Measurements from ENCODE around the gene ECSIT.

ECSIT gene

DNA sequence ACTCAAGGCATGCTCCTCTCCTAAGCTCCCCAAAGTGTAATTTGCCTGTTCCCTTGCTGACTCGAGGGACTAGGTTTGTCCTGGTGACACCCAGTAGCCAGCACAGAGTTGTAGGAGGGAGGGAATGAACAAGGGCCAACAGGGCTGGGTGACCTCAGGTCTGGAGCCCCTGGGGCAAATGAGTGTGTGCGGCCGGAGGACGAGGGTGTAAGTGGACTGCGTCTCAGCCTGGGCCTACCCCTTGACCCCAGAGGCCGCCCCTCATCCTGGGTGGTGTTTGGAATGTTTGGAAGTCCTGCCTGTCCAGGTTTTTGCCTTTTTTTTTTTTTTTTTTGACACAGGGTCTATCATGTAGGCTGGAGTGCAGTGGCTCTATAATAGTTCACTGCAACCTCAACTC, 22.0 kb downstream of the ECSIT start:
- H3K4me3 ChIP-seq (ENCODE audit: low read length): no peak overlapping the region
- TF ChIP-seq, protein P1, sequence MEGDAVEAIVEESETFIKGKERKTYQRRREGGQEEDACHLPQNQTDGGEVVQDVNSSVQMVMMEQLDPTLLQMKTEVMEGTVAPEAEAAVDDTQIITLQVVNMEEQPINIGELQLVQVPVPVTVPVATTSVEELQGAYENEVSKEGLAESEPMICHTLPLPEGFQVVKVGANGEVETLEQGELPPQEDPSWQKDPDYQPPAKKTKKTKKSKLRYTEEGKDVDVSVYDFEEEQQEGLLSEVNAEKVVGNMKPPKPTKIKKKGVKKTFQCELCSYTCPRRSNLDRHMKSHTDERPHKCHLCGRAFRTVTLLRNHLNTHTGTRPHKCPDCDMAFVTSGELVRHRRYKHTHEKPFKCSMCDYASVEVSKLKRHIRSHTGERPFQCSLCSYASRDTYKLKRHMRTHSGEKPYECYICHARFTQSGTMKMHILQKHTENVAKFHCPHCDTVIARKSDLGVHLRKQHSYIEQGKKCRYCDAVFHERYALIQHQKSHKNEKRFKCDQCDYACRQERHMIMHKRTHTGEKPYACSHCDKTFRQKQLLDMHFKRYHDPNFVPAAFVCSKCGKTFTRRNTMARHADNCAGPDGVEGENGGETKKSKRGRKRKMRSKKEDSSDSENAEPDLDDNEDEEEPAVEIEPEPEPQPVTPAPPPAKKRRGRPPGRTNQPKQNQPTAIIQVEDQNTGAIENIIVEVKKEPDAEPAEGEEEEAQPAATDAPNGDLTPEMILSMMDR (IDR thresholded peaks at IDR 0.05; ENCODE audit: insufficient read depth, low read depth, low read length, missing control alignments): no peak
- no peak for DNase-seq (ENCODE audit: low read depth)

DNA sequence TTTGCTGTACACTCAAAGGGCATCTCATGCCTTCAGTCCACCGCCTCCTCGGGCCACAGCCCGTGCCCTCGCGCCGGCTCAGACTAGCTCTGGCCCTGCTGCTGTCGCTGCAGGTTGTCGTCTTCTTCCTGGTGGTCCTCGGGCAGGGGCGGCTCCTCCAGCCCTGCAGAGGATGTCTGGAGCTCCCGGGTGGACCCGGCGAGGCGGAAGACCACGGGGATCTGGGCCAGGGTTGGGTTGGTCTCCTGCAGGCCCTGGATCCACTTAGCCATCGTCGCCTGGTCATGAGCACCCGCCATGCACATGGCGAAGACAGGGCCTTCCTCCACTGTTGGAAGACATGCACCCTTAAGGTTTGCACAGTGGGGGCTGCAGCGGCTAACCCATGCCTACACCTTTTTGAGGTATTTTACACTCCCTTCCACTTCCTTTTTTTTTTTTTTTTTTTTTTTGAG, 22.8 kb downstream of the ECSIT start:
- peak overlapping the region; percentile 60 for H3K4me3 ChIP-seq (ENCODE audit: low read length)
- TF ChIP-seq, protein P1 (IDR thresholded peaks at IDR 0.05; ENCODE audit: insufficient read depth, low read depth, low read length, missing control alignments): no peak
- no peak for DNase-seq (ENCODE audit: low read depth)

DNA sequence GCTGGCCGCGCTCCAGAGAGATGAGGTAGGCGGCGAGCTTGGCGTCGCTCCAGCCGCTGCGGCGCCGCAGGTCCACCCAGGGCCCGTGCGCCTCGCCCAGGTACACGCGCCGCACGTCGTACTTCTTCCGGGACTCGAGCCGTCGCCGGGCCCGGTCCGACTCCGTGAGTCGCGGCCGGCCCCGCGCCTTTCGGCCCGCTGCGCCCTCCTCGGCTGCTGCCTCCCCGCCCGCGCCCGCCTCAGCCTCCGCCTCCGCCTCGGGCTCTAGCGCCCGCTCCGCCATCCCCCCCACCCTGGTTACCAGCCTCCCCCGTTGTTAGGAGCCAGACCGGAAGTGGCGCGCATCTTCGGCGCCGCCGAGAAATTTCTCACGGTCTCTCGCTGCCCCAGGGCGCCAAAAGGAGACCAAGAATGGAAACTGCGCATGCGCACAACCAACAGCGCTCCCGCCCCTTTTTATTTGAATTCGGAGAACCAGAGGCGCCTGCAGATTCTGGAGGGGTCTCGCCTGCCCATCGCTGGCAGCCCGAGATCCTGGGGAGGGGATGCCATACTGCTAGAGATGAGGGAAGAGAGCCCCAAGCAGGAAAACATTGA, 23.3 kb downstream of the ECSIT start, which contains the start of gene ZNF653:
TSS of gene ZNF653 (minus strand) at position 336 of the 597 bp plus-strand sequence. CDS start at position 283, 53 bp downstream.
- peak within 1 kb of the TSS; percentile 60 for H3K4me3 ChIP-seq (ENCODE audit: low read length)
- TF ChIP-seq, protein P1 (IDR thresholded peaks at IDR 0.05; ENCODE audit: insufficient read depth, low read depth, low read length, missing control alignments): no peak
- peak; percentile 93 for DNase-seq (ENCODE audit: low read depth)

DNA sequence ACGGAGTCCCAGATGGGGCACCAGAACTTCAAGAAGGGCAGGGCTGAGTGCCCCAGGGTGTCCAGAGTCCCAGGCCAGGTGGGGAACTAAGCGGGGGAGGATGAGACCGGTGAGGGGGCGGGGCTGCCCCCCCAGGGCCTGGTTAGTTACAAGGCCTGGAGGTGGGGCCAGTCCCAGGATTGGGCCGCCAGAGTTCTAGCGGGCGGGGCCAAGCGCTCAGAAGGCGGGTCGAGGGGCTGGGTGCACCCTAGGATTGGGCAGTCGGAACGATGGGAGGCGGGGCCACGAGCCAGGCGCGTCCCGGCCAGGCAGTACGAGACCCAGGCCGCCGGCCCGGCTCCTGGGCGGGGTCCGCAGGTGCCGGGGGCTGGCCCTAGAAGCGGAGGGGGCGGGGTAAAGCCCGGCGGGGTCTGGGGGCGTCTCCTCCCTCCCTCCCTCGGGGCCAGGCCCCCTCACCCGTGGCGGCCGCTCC, 23.9 kb downstream of the ECSIT start:
- DNase-seq (ENCODE audit: low read depth): peak; percentile 98
- H3K4me3 ChIP-seq (ENCODE audit: low read length): peak overlapping the region; percentile 60
- TF ChIP-seq, protein P1 (IDR thresholded peaks at IDR 0.05; ENCODE audit: insufficient read depth, low read depth, low read length, missing control alignments): no peak

DNA sequence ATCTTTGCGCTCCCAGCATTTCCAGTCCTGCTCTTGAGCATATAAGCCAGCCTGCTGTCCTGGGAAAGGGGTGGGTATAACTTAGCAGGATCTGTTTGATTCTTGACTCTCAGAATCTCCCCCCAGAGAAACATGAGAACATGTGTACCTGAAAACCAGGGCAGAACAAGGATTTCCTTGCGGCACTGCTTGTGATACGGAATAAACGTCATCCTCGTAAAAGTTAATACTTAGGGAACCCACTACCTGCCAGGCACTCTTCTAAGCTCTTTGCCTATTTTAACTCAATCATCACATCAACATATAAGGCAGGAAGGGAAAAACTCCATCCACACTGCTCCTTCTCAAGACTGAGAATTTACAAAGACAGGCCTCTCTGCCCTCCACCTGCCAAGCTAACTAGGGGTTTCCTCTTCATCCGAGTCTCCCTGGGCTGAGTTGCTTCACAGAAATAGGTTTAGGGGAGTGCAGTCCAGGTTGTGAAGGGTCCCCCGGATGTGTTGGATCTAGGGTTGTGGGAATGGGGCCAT, 24.4 kb downstream of the ECSIT start:
- H3K4me3 ChIP-seq (ENCODE audit: low read length): peak overlapping the region; percentile 60
- no peak for DNase-seq (ENCODE audit: low read depth)
- TF ChIP-seq, protein P1 (IDR thresholded peaks at IDR 0.05; ENCODE audit: insufficient read depth, low read depth, low read length, missing control alignments): no peak

DNA sequence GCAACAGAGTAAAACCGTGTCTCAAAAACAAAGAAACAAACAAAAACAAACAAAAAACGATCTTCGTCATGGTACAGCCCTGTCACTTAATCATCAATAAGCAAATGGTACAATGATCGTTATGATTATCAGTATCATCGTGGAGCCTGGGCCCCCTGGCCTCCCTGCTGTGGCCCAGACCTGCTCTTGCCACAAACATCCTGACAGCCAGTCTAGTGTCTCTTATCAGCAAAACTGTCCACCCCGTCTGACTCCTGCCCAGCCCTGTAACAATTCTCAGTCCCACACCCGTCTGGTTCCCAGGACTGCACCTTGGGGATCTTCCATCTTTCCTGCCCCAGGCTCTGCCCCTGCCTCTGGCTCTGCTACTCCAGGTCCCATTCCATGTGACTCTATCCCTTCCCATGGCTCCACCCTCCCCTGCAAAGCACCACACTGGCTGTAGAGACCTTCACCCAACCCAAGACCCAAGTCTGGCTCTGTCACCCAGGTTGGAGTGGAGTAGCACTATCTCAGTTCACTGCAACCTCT, 29.0 kb downstream of the ECSIT start:
- TF ChIP-seq, protein P1 (IDR thresholded peaks at IDR 0.05; ENCODE audit: insufficient read depth, low read depth, low read length, missing control alignments): no peak

More for the DNA sequence above, 29.0 kb downstream of the ECSIT start:
- no peak overlapping the region for H3K4me3 ChIP-seq (ENCODE audit: low read length)
- DNase-seq (ENCODE audit: low read depth): no peak
